DMS79 (cell line): ENCODE measurements around the gene CROCC.
A peak's percentile ranks its signal among the peaks of the same experiment; 100 is the strongest.
"Not testable (repeated sequence)": the region's sequence is repeated elsewhere in the genome, so short reads cannot be mapped to it uniquely, and the experiment has no call there.

Source experiments
- DNase-seq: peaks from one replicate; lab custom pipeline; 2025; lab: John Stamatoyannopoulos, UW

CROCC gene

GRCh38 chr1:16921391-16922185 is at the start of gene CROCC:
TSS of gene CROCC (plus strand) at chr1:16921931. CDS start at chr1:16922019, 88 bp downstream.
- DNase-seq = peak; percentile 98

- not testable (repeated sequence) for DNase-seq
These were observed 49.3 kb upstream of the CROCC start for GRCh38 chr1:16872152-16873075.

GRCh38 chr1:16873076-16873879 is 48.5 kb upstream of the CROCC start:
- DNase-seq = not testable (repeated sequence)

- DNase-seq = not testable (repeated sequence)
These were observed 46.6 kb upstream of the CROCC start for GRCh38 chr1:16874968-16875765.

GRCh38 chr1:16881742-16882141 is 40.0 kb upstream of the CROCC start:
- DNase-seq = not testable (repeated sequence)

- no peak for DNase-seq
These were observed 38.7 kb upstream of the CROCC start for GRCh38 chr1:16882986-16883385.

- DNase-seq = not testable (repeated sequence)
These were observed 37.2 kb upstream of the CROCC start for GRCh38 chr1:16884487-16884886.

- DNase-seq = no peak
These were observed 34.7 kb upstream of the CROCC start for GRCh38 chr1:16886860-16887605.

- peak; percentile 90 for DNase-seq
These were observed 32.6 kb upstream of the CROCC start for GRCh38 chr1:16888860-16889816.

- DNase-seq = not testable (repeated sequence)
These were observed 31.2 kb upstream of the CROCC start for GRCh38 chr1:16890539-16891021.

- DNase-seq = not testable (repeated sequence)
These were observed 30.7 kb upstream of the CROCC start for GRCh38 chr1:16891057-16891456.

GRCh38 chr1:16892978-16893525 is 28.7 kb upstream of the CROCC start:
- not testable (repeated sequence) for DNase-seq

- DNase-seq = not testable (repeated sequence)
These were observed 27.9 kb upstream of the CROCC start for GRCh38 chr1:16893796-16894195.

GRCh38 chr1:16894338-16894737 is 27.4 kb upstream of the CROCC start:
- not testable (repeated sequence) for DNase-seq

GRCh38 chr1:16895233-16895597 is 26.5 kb upstream of the CROCC start:
- DNase-seq = peak; percentile 63

- peak; percentile 100 for DNase-seq
These were observed 26.0 kb upstream of the CROCC start, which contains the start of gene RNU1-2 for GRCh38 chr1:16895598-16896315. TSS of gene RNU1-2 (plus strand) at chr1:16895980.

GRCh38 chr1:16896316-16897055 is 25.2 kb upstream of the CROCC start:
- DNase-seq = peak; percentile 100
